ENCODE measurements around the gene CLTC. TPM values are rescaled to one million over a fixed set of nuclear protein-coding genes. Genes with fewer than 3 reads are reported as not detected.

Gene CLTC
- total and polyA plus RNA-seq, 2 of the 13 experiments (the other 11 are each of a cell fraction or from before 2014, with no cell fraction given), result 134 to 283 TPM

- no peak for TF ChIP-seq RARA (CRISPR knock-in tag; IDR thresholded peaks at IDR 0.05)
- no peak for TF ChIP-seq FOXA1 (IDR thresholded peaks at IDR 0.05)
- TF ChIP-seq FOXA1 (CRISPR knock-in tag; IDR thresholded peaks at IDR 0.05), result no peak
Observed at GRCh38 chr17:59651346-59651745, 31.7 kb downstream of the CLTC start (continued).

DNA sequence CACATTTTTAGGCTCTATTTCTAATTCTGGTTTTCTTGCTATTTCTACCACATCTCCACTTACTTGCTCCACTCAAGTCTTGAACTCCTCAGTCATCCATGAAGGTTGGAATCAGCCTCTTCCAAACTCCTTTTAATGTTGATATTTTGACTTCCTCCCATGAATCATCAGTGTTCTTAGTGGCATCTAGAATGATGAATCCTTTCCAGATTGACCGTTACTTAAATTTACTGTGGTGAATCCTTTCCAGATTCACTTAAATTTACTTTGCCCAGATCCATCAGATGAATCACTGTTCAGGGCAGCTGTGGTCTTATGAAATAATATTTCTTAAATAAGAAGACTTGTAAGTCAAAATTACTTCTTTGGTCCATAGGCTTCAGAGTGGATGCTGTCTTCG, 32.4 kb downstream of the CLTC start:
- Histone ChIP-seq H3K79me2 (ENCODE audit: insufficient read depth, low read length) (peaks cover 14% of the 10 kb centered on the region), H2AFZ (ENCODE audit: low read length) (no peak overlapping the region), H3K4me3 (replicated peaks in 1 of 3; ENCODE audit: insufficient read depth in 1 of 3, low read depth in 2 of 3, low read length in 3 of 3) (no peak overlapping the region), H4K20me1 (ENCODE audit: insufficient read depth, low read length) (no peaks in the 10 kb centered on the region), H3K4me2 (ENCODE audit: low read depth, low read length) (no peak overlapping the region), H3K27ac (ENCODE audit: extremely low read length, insufficient read depth, low read length) (no peak overlapping the region), H3K27me3 (ENCODE audit: control insufficient read depth in 1 of 2, insufficient read depth in 2 of 2, low read length in 2 of 2) (no peaks in the 10 kb centered on the region), H3K9ac (ENCODE audit: insufficient read depth, low read depth, low read length) (no peak overlapping the region), H3K4me1 (ENCODE audit: insufficient read depth, low read length) (no peaks in the 10 kb centered on the region), H3K36me3 (replicated peaks in 1 of 2; ENCODE audit: control insufficient read depth in 1 of 2, insufficient read depth in 2 of 2, low read length in 2 of 2) (peaks cover 37 to 95% of the 10 kb centered on the region in 2 experiments), H3K9me3 (ENCODE audit: low read length) (no peaks in the 10 kb centered on the region)
- 99% methylated on average over 2 of the region's 2 CpGs for WGBS (ENCODE audit: low lambda C conversion rate)
- BruUV-seq (replicated peaks), result no TSS peak
- FAIRE-seq, result no peak
- no peak for ATAC-seq
- ChIA-PET CTCF (ENCODE audit: low intra/inter-chr PET ratio, low total read pairs) (no interaction called here), POLR2A (no interaction called here)
- in situ Hi-C loops (cut with HindIII; ENCODE audit: extremely low pct_ligation_motif_present, low pct_unique_long_range_greater_than_20kb), result no loop called here
- TF ChIP-seq JUND (CRISPR knock-in tag; IDR thresholded peaks at IDR 0.05) (no peak), ZMYM2 (CRISPR knock-in tag; IDR thresholded peaks at IDR 0.05) (no peak), ZNF431 (CRISPR knock-in tag; IDR thresholded peaks at IDR 0.05; ENCODE audit: borderline replicate concordance, low read depth) (no peak), ZNF280D (CRISPR knock-in tag; IDR thresholded peaks at IDR 0.05) (no peak), MIER2 (CRISPR knock-in tag; IDR thresholded peaks at IDR 0.05) (no peak), SOX5 (CRISPR knock-in tag; IDR thresholded peaks at IDR 0.05; ENCODE audit: borderline replicate concordance) (no peak), ZNF703 (CRISPR knock-in tag; IDR thresholded peaks at IDR 0.05; ENCODE audit: borderline replicate concordance) (no peak), CENPX (CRISPR knock-in tag; IDR thresholded peaks at IDR 0.05) (no peak), ERF (CRISPR knock-in tag; IDR thresholded peaks at IDR 0.05) (no peak), ELF1 (CRISPR knock-in tag; IDR thresholded peaks at IDR 0.05) (no peak), ZNF33B (CRISPR knock-in tag; IDR thresholded peaks at IDR 0.05) (no peak), ZNF75D (CRISPR knock-in tag; IDR thresholded peaks at IDR 0.05; ENCODE audit: borderline replicate concordance) (no peak), ZC3H13 (CRISPR knock-in tag; IDR thresholded peaks at IDR 0.05) (no peak), BCLAF1 (IDR thresholded peaks at IDR 0.05) (no peak), RCOR2 (CRISPR knock-in tag; IDR thresholded peaks at IDR 0.05) (no peak), POLR2A (IDR thresholded peaks at IDR 0.05; ENCODE audit: insufficient read depth in 1 of 2, low read depth in 2 of 2, low read length in 2 of 2) (no peak)
- TF ChIP-seq, protein P1, sequence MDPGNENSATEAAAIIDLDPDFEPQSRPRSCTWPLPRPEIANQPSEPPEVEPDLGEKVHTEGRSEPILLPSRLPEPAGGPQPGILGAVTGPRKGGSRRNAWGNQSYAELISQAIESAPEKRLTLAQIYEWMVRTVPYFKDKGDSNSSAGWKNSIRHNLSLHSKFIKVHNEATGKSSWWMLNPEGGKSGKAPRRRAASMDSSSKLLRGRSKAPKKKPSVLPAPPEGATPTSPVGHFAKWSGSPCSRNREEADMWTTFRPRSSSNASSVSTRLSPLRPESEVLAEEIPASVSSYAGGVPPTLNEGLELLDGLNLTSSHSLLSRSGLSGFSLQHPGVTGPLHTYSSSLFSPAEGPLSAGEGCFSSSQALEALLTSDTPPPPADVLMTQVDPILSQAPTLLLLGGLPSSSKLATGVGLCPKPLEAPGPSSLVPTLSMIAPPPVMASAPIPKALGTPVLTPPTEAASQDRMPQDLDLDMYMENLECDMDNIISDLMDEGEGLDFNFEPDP (CRISPR knock-in tag; conservative IDR thresholded peaks at IDR 0.05), result no peak
- intact Hi-C loops (cut with micrococcal nuclease; ENCODE audit: unreplicated experiment), result no loop called here
- no peak for DNase-seq (ENCODE audit: low spot score)
